Left colon (tissue), 2 donors: ENCODE measurements around the gene TMEM271. TPM values are rescaled to one million over a fixed set of nuclear protein-coding genes. Genes with fewer than 3 reads are reported as not detected.

Source experiments
- ATAC-seq: fragments of 200-7000 bp; cut with Tn5 transposase; one replicate; pipeline ENCODE4 v1.9.1; 2020; ENCODE audit warnings: mild to moderate bottlenecking, moderate library complexity
- DNase-seq, 2 donors: peaks; one replicate each; pipeline ENCODE4 v3.0.0-alpha.2; 2020
- intact Hi-C, 2 donors: fragments of 100-400 bp; cut with DNase I in 1 of 2; cut with micrococcal nuclease in 1 of 2; formaldehyde crosslinking; loops; one replicate each; pipeline versions ENCODE4 v1.11.2 to v1.14.0; 2022; cut with DNase I, micrococcal nuclease
- total RNA-seq, 2 donors: library from RNA; stranded (reverse); fragmentation: NEBNext Ultra II Directional; extraction: Animal tissue kit (Norgen Biotek cat#: 25700); gene quantifications; one replicate each; pipeline ENCODE4 v1.2.1, GENCODE V29; 2021
- donor health status: DM: no; HTN: no; CAD: no.
- donor health status: DM: yes; HTN: yes; CAD: no.

Gene TMEM271
- total RNA-seq, 2 donors from 2014 or later = not detected

GRCh38 chr4:541271-541670 is 34.8 kb downstream of the TMEM271 start:
- intact Hi-C loops = no loop called here
- DNase-seq (no peak), ATAC-seq (no peak)

- intact Hi-C loops = no loop called here
- ATAC-seq (no peak), DNase-seq (no peak)
Measured at GRCh38 chr4:538542-539142, 37.5 kb downstream of the TMEM271 start.

DNA sequence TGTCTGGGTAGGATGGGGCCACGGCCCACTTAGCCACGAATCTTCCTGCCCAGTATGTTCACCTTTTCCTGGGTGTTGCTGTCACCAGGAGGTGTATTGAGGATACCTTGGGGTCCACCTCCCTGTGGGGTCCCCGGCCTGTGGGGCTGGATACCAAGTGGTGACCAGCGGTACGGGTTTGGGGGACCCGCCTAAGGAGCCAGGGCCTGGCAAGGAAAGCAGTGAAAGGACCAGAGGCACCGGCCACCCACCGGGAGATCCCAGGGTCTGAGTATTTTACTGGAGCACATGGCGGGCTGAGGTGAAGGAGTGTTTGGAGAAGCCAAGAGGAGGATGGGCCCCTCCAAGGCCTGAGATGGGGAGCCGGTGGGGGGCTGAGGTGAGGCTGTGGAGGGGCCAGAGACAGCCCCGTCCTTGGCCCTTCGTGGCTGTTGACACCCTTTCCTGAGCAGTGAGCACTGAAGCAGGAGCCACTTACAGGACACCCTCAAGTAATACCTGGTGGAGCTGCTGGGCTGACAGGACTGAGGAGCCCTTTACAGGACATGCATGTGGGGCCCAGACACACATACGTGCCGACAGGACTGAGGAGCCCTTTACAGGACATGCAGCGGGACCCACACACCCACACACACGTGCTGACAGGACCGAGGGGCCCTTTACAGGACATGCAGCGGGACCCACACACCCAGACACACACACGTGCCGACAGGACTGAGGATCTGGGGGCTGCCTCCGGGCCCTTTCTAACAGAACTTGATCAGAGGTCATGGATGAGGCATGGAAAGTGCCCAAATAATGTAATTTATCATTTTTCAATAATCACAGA is 38.4 kb downstream of the TMEM271 start:
- DNase-seq (no peak), ATAC-seq (no peak)
- intact Hi-C loops = no loop called here

- DNase-seq (no peak), ATAC-seq (no peak)
Measured at GRCh38 chr4:536351-536972, 39.6 kb downstream of the TMEM271 start.

DNA sequence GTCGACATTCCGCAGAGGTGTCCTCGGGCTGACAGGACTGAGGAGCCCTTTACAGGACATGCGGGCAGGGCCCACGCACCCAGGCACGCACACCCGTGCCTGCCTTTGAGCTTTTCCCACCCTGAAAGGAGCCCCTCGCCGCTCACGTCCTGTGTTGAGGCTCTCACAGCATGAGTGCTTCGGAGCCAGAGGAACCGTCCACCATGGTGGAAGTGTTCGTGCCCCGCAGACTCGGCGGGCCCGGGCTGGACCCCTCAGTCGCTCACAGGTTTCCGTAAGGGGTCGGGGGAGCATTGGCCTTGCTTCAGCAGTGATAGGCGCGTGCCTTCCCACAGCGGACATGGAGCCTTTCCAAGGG is 40.2 kb downstream of the TMEM271 start:
- ATAC-seq (no peak), DNase-seq (no peak)
- intact Hi-C loops = no loop called here

More at GRCh38 chr4:536351-536972, 39.6 kb downstream of the TMEM271 start:
- intact Hi-C loops = no loop called here

- DNase-seq (no peak), ATAC-seq (no peak)
- intact Hi-C loops = no loop called here
Measured at GRCh38 chr4:535181-535923, 40.7 kb downstream of the TMEM271 start.

DNA sequence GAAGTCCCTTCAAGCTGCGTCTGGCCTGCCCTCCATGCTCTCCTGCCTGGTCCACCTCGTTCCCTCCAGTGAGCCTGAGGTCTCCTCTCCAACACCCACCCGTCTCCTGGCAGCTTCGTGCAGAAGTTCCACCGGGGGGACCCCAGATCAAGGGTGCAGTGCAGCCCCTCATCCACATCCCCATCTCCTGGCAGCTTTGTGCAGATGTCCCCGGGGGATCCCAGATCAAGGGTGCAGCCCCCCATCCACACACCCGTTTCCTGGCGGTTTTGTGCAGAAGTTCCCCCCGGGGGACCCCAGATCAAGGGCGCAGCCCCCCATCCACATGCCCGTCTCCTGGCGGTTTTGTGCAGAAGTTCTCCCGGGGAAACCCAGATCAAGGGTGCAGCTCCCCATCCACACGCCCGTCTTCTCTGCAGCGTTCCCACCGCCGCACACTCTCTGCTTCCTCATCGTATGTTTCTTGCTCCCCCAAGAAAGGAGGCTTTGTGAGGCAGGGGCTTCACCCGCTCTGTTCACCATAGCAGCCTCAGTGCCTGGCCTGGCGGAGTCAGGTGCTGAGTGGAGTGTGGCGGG is 41.4 kb downstream of the TMEM271 start:
- ATAC-seq (no peak), DNase-seq (no peak)
- intact Hi-C loops = no loop called here

DNA sequence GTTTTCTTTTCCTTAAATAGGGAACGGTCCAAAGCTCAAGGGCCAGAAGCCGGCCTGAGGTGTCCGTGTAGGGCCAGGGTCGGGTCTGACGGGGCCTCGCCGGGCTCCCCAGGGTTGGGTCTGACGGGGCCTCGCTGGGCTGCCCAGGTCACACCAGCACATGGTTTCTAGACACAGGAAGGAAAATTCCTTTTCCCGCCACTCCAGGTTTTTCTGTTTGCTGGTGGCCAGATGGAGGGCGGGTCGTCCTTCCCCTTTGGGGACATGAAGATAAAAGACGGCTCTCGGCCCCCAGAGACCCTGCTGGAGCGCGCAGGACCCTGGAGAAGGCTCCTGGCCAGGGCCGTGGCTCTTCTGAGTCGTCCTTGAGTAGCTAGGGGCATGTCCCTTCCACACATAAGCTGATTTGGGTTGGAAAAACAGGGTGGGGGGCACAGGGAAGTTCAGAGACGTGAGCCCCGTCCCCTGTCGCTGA is 42.0 kb downstream of the TMEM271 start:
- no peak for ATAC-seq
- DNase-seq = no peak
- intact Hi-C loops = no loop called here

- DNase-seq (no peak), ATAC-seq (no peak)
- intact Hi-C loops = no loop called here
Measured at GRCh38 chr4:533318-534100, 42.6 kb downstream of the TMEM271 start.

DNA sequence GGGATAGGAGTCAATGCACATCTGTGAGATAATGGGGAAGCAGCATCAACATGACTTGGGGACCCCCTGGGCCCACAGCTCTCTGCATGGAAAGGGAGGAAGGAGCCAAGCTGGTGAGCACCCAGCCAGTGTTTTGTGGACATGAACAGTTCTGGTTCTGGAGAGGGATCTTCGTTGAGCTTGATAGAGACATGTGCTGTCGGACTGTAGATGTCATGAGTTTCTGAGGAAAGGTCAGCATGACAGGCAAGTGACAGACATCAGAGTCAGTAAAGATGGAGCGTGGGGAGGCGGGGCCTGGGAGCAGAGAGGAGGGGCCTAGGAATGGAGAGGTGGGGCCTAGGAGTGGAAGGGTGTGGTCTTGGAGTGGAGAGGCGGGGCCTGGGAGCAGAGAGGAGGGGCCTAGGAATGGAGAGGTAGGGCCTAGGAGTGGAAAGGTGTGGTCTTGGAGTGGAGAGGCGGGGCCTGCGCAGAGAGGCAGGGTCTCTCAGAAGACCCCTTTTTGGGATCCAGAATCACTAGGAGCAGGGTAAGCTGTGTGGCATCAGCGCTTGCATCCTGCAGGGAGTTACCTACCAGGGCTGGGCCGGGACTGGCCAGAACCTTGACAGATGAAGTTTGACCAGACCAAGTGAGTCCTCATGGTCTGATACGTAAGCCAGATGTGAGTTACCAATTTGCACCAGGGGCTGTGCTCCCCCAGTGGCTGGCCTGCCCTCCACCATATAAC is 43.3 kb downstream of the TMEM271 start:
- intact Hi-C loops = no loop called here
- ATAC-seq (no peak), DNase-seq (no peak)

- ATAC-seq = no peak
- DNase-seq = no peak
- intact Hi-C loops = no loop called here
Measured at GRCh38 chr4:531721-532565, 44.2 kb downstream of the TMEM271 start.

DNA sequence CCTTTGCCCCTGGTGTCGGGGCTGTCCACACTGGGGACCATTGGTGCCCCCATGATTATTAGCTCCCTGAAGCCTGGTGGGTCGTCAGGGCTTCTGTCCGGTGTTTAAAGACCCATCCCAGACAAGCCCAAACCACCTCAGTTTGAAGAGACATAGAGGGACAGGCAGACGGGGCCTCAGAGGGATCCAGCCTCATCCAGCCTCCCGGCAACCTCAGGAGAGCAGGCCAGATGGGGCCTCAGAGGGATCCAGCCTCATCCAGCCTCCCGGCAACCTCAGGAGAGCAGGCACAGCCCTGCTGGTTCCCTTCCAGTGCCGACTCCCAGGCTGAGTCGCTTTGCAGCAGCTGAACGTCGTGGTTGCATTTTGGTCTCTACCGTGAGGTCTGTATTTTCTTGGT is 45.0 kb downstream of the TMEM271 start:
- ATAC-seq = no peak
- no peak for DNase-seq
- intact Hi-C loops = no loop called here

- ATAC-seq (no peak), DNase-seq (no peak)
- intact Hi-C loops = no loop called here
Measured at GRCh38 chr4:530017-530781, 45.9 kb downstream of the TMEM271 start.

- DNase-seq (no peak), ATAC-seq (no peak)
- intact Hi-C loops = no loop called here
Measured at GRCh38 chr4:529563-529962, 46.5 kb downstream of the TMEM271 start.

DNA sequence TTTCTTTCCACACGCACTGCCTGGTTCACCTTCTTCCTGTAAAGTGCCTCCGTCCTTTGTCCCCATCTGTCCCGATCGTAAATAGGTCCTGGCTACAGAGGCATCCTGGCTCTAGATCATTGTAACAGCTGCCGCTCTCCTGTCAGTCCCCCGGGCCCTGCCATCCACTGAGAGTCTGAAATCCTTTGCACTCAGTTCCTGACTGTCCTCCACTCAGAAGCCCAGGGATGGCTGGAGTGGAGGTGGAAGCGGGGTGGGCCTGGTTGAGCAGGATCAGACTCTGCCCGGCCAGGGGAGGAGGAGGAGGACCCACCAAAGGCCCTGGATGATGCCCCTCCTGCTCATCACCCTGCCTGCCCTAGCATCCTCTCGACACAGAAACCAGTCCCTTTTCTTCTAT is 47.3 kb downstream of the TMEM271 start:
- ATAC-seq = no peak
- intact Hi-C loops = no loop called here
- no peak for DNase-seq

DNA sequence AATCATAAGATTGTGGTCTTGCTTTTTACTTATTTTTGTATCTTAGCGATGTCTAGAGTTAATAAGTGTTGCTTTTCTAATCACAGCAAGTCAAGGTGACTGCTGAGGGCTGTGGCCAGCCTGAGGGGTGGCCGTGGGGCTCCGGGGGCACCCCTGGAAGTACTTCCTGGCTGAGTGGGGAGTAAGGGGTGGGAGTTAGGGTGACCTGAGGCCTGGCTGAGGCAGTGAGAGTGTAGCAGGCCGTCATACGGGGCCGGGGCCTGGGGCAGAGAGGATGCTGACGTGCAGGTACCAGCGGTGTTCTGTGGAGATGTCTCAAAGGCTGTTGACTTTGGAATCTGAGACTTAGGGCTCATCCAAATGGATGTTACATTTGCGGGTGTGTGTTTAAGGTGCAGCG is 47.8 kb downstream of the TMEM271 start:
- intact Hi-C loops = no loop called here
- no peak for DNase-seq
- no peak for ATAC-seq
